Caki2 (cell line): Measurements from ENCODE around the gene TPGS1. TPM values are rescaled to one million over a fixed set of nuclear protein-coding genes. Genes with fewer than 3 reads are reported as not detected.
"Not testable (repeated sequence)": the region's sequence is repeated elsewhere in the genome, so short reads cannot be mapped to it uniquely, and the experiment has no call there.

Experiments
- DNase-seq: peaks from one replicate; pipeline ENCODE4 v3.0.0-alpha.2; 2015; ENCODE audit warnings: low read depth
- in situ Hi-C: cut with HindIII; loops from 2 replicates; pipeline ENCODE4 v1.10.0; 2016; ENCODE audit warnings: low sequenced_read_pairs, low pct_unique_long_range_greater_than_20kb, mixed read lengths
- total RNA-seq: library from RNA; depleted of rRNA; stranded (reverse); fragments of >200 nt; shearing (Covaris generic); gene quantifications from 2 replicates; pipeline ENCODE4 v1.2.3, GENCODE V29; 2014; ENCODE audit warnings: low replicate concordance

The TPGS1 gene
- total RNA-seq, 1 experiment from 2014 or later = 27.3 TPM

DNA sequence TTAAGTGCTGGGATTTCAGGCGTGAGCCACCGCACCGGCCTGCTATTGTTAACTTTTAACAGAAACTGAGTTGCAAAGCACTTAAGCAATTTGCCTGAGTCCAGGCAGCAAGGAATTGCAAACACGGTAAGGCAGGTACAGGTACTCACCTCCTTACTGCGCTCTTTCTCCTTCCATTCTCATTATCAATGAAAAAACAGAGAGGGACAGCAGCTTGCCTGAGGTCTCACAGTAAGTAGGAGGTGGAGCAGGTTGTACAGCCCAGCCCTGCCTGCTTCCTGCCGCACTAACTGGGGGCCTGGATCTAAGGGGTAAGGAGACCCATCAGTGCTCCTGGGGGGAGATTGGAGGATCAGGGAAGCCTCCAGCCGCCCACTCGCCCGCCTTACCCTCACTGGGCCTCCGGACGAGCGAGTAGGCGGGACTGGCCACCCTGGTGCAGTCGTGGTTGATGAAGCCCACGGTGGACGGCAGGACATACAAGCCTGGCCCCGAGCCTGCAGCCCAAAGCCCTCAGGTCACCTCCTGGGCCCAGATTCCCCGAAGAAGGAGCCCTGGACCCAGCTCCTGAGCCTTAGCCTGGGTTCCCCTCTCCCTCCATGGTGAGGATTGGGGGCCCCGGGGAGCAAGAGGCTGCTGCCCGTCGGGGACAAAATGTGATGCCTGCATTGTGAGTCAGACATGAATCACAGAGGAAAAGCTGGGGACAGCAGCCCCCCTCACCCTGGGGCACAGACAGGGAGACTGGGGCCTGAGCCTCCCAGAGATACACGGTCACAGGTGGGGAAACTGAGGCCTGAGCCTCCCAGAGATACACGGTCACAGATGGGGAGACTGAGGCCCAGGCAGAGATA lies 35.1 kb upstream of the TPGS1 start:
- in situ Hi-C loops = no loop called here
- no peak for DNase-seq

DNA sequence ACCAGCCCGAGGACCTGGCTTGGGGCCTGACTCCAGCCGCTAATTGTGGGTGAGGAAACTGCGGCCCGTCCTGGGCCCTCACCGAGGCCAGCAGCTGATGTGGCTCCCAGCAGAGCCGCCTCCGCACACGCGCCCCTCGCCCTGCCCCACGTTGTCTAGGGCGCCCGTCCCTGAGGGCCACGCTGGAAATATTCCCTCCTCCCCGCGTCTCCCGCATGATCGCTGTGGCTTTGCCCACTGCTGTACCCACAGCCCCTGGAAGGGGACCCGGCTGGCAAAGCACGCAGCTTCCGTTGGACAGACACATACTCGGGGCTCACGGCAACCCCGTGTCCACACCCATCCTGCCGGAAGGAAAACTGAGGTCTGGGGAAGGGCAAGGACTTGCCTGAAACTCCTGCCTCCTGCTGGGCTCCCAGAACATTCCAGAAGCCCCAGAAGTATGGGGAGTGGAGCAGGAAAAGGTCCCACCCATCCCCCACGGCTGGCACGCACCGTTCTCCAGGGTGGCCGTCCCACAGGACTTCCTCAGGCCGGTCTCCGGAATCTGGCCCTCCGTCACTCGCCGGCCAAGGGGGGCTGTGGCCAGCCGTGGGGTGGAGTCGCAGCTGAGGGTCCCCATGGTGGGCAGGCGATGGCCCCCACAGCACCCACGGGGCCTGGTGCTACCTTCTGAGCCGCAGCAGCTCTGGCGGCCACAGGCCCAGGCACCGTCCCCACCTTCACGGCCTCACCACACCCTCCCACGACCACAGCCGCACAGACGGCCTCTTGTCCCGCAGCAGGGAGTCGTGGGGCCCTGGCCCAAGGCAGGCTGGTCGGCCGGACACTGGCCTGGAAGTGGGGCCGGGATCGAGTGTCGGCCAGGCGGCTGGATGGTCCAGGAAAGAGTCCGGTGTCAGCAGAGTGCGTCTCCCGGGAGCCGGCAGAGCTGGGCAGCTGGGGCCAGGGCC lies 32.9 kb upstream of the TPGS1 start:
- in situ Hi-C loops = no loop called here
- no peak for DNase-seq

GRCh38 chr19:475360-475759 lies 31.9 kb upstream of the TPGS1 start:
- in situ Hi-C loops = no loop called here
- DNase-seq = no peak

GRCh38 chr19:478236-478903 lies 28.9 kb upstream of the TPGS1 start:
- DNase-seq = no peak
- in situ Hi-C loops = no loop called here

- in situ Hi-C loops = no loop called here
- no peak for DNase-seq
These were observed 28.3 kb upstream of the TPGS1 start for GRCh38 chr19:478976-479375.

DNA sequence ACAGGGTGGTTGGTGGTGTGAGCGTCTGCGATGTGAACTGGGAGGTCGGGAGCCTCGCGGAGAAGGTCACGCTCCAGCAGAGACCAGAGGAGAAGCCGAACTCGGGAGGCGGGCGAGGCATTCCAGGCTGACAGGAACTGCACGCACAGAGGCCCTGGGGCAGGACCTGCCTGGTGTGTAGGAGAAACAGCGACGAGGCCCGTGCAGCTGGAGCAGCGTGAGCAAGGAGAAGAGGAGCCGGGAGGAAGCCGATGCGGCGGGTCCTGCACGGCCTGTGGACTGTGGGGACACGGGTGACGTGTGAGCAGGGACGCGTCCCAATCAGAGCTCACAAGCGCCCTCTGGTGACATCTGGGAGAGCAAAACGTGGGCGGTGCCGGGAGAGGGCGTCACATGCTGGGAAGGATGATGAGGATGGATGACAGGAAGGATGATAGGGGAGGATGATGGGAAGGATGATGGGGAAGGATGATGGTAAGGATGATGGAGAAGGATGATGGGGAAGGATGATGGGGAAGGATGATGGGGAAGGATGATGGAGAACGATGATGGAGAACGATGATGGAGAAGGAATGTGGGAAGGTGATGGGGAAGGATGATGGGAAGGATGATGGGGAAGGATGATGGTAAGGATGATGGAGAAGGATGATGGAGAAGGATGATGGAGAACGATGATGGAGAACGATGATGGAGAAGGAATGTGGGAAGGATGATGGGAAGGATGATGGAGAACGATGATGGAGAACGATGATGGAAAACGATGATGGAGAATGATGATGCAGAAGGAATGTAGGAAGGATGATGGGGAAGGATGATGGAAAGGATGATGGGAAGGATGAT lies 27.1 kb upstream of the TPGS1 start:
- in situ Hi-C loops = no loop called here
- peak; percentile 76 for DNase-seq

DNA sequence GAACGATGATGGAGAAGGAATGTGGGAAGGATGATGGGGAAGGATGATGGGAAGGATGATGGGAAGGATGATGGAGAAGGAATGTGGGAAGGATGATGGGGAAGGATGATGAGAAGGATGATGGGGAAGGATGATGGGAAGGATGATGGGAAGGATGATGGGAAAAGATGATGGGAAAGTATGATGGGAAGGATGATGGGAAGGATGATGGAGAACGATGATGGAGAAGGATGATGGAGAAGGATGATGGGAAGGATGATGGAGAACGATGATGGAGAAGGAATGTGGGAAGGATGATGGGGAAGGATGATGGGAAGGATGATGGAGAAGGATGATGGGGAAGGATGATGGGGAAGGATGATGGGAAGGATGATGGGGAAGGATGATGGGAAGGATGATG lies 26.2 kb upstream of the TPGS1 start:
- in situ Hi-C loops, DNase-seq: not testable (repeated sequence)

DNA sequence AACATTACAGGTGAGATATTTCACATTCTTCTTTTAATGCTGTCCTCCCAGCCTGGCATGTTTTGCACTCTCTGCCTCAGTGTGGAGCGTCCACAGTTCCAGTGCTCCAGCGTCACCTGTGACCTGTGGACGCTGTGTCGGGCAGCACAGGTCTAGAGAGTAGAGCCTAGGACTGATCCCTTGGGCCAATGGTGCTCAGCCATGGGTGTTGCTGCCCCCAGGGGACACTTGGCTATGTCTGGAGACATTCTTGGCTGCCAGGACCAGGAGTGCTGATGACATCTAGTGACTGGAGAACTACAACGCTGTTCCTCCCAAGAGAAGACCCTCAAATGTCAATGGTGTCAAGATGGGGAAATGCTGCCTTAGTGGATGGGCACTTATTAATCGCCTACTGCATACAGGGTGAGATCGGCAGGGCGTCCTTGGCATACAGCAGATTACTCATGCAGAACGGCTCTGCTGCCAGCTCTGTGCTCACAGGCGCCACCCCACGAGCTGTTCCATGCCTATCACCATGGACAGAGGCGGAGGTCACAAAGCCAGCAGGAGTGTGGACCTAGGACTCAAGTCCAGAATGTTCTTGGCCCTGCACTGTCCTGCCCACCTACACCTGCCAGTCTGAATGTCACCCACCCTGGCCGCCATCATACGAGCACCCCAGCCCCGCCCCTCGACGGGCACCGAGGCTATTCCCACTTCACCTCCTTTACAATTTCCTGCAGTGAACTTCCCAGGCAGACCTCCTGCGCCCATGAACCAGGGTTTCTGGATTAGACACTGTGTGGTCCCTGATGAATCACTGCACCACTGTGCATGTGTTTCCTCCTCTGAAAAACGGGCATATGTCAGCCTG lies 24.9 kb upstream of the TPGS1 start:
- DNase-seq = no peak
- in situ Hi-C loops = no loop called here

GRCh38 chr19:483332-484072 lies 23.8 kb upstream of the TPGS1 start:
- no peak for DNase-seq
- in situ Hi-C loops = no loop called here

DNA sequence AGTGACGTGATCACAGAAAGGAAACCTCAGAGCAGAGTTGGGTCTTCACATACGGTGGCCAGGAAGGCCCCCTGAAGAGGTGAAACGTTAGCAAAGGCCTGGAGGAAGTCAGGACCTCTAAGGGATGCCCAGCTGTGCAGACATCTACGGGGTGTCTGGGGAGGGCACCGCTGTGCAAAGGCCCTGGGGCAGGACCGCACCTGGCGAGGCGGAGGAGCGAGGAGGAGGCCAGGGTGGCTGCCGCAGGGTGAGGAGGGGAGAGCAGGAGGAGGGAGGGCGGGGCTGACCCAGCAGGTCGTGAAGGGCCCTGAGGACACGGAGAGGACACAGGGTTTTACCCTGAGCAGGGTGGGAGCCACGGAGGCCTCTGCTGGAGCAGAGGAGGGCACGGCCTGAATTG lies 22.8 kb upstream of the TPGS1 start:
- in situ Hi-C loops = no loop called here
- no peak for DNase-seq

DNA sequence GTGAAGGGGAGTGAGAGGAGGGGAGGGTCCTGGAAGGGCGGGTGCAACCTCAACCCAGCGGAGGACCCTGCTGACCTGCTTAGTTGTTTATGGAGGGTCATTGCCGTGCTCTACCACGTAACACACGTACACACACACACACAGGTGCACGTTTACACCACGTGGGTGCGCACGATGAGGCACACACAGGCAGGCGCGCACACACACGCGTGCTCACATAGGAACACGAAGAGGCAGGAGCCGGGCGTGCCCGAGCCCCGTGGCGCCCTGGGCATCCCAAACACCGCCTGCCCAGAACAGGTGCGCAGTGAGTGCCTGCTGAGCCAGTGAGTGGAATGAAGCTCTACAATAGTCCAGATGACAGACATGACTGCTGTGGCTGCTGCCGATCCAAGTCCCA lies 22.2 kb upstream of the TPGS1 start:
- in situ Hi-C loops = no loop called here
- DNase-seq = no peak

- in situ Hi-C loops = no loop called here
- DNase-seq = peak; percentile 82
These were observed 21.6 kb upstream of the TPGS1 start for GRCh38 chr19:485583-486236.

- DNase-seq = peak; percentile 77
- in situ Hi-C loops = no loop called here
These were observed 18.5 kb upstream of the TPGS1 start for GRCh38 chr19:488505-489417.

- DNase-seq = no peak
- in situ Hi-C loops = no loop called here
These were observed 17.7 kb upstream of the TPGS1 start for GRCh38 chr19:489418-490196.
